Astrocyte (in vitro differentiated cells and primary cell): Measurements from ENCODE around the gene TLN1. TPM values are rescaled to one million over a fixed set of nuclear protein-coding genes. Genes with fewer than 3 reads are reported as not detected.

Experiments
- DNase-seq: peaks from one replicate; pipeline ENCODE4 v3.0.0-alpha.2; 2010; ENCODE audit warnings: low read depth
- FAIRE-seq: peaks from 2 replicates; lab custom pipeline; 2011; peaks lifted over from hg19 to GRCh38; lab: Jason Lieb, UNC
- H2AFZ ChIP-seq: 2 replicates; pipeline ENCODE4 v1.6.0; 2012; ENCODE audit warnings: low read depth, low read length, inconsistent platforms
- H3K27ac ChIP-seq: 2 replicates; pipeline ENCODE4 v1.5.1; 2011; ENCODE audit warnings: low read depth, low read length, inconsistent platforms
- H3K27me3 ChIP-seq: 2 replicates; pipeline ENCODE4 v1.6.0; 2011; ENCODE audit warnings: low read length, inconsistent platforms; ENCODE audit not compliant: insufficient read depth
- H3K36me3 ChIP-seq: 2 replicates; pipeline ENCODE4 v1.5.1; 2011; ENCODE audit warnings: low read length, inconsistent platforms; ENCODE audit not compliant: insufficient read depth
- H3K4me1 ChIP-seq: 2 replicates; pipeline ENCODE4 v1.5.1; 2011; ENCODE audit warnings: low read length, inconsistent platforms; ENCODE audit not compliant: insufficient read depth
- H3K4me2 ChIP-seq: 2 replicates; pipeline ENCODE4 v1.6.0; 2012; ENCODE audit warnings: low read length, inconsistent platforms
- H3K4me3 ChIP-seq: 2 replicates; pipeline ENCODE4 v1.5.1; 2011; ENCODE audit warnings: low read depth, mild to moderate bottlenecking, low read length, inconsistent platforms; ENCODE audit not compliant: insufficient read depth
- H3K79me2 ChIP-seq: 2 replicates; pipeline ENCODE4 v1.6.0; 2012; ENCODE audit warnings: mild to moderate bottlenecking, low read length, inconsistent platforms; ENCODE audit not compliant: insufficient read depth
- H3K9ac ChIP-seq: 2 replicates; pipeline ENCODE4 v1.6.0; 2012; ENCODE audit warnings: mild to moderate bottlenecking, low read length, inconsistent platforms
- H3K9me3 ChIP-seq: 2 replicates; pipeline ENCODE4 v1.5.1; 2012; ENCODE audit warnings: low read depth, mild to moderate bottlenecking, low read length, inconsistent platforms; ENCODE audit not compliant: insufficient read depth
- H4K20me1 ChIP-seq: 2 replicates; pipeline ENCODE4 v1.6.0; 2012; ENCODE audit warnings: low read length, inconsistent platforms; ENCODE audit not compliant: insufficient read depth
- H3K27ac Mint-ChIP-seq: one replicate; pipeline ENCODE4 v1.8.0; 2021; ENCODE audit warnings: mild to moderate bottlenecking, mixed read lengths; ENCODE audit not compliant: unreplicated experiment
- H3K27me3 Mint-ChIP-seq: one replicate; pipeline ENCODE4 v1.8.0; 2021; ENCODE audit warnings: low read depth, mixed read lengths; ENCODE audit not compliant: unreplicated experiment
- H3K36me3 Mint-ChIP-seq: one replicate; pipeline ENCODE4 v1.8.0; 2021; ENCODE audit warnings: low read depth, mixed read lengths; ENCODE audit not compliant: unreplicated experiment
- H3K4me1 Mint-ChIP-seq: one replicate; pipeline ENCODE4 v1.8.0; 2021; ENCODE audit warnings: low read depth, mixed read lengths; ENCODE audit not compliant: unreplicated experiment
- H3K4me3 Mint-ChIP-seq: one replicate; pipeline ENCODE4 v1.8.0; 2021; ENCODE audit warnings: mild to moderate bottlenecking, moderate library complexity, mixed read lengths; ENCODE audit not compliant: unreplicated experiment
- H3K9me3 Mint-ChIP-seq: one replicate; pipeline ENCODE4 v1.8.0; 2021; ENCODE audit warnings: mild to moderate bottlenecking, mixed read lengths; ENCODE audit not compliant: unreplicated experiment
- EZH2 ChIP-seq: IDR thresholded peaks from 2 replicates; pipeline ENCODE4 v1.6.1; 2012; ENCODE audit warnings: mild to moderate bottlenecking, low read length, inconsistent platforms; ENCODE audit not compliant: insufficient read depth
- total RNA-seq: library from RNA; stranded (reverse); gene quantifications from 2 replicates; pipeline ENCODE4 v1.2.1, GENCODE V29; 2021
- TF ChIP-seq, protein P1 (sequence below): IDR thresholded peaks from 2 replicates; pipeline ENCODE4 v1.5.1; 2011; ENCODE audit warnings: low read depth, mild to moderate bottlenecking, inconsistent platforms, low read length, moderate library complexity; ENCODE audit not compliant: insufficient read depth

Gene TLN1
- total RNA-seq, 1 donor from 2014 or later: 525 TPM

DNA sequence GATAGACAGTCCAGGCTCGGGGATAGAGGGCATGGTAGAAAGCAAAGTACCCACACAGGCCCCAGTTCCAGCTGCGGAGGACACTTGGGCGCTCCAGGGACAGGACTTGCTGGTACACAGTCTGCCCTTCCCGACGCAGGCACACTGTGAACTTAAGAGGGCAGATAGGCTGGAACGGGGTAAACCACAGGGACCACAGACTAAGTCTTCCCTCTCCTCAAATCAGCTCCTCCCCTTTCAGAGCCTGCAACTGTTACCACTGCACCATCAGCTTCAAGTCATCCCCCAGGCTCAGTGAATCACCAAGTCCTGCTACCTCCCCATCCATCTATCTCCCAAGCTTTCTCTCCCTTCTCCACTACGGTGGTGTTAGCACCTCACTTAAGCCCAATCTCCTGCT, 9.7 kb upstream of the TLN1 start:
- Histone ChIP-seq H3K27me3 (no peaks in the 10 kb centered on the region), H3K4me2 (no peak overlapping the region), H3K4me3 (no peak overlapping the region), H3K36me3 (peaks cover 59% of the 10 kb centered on the region), H3K4me1 (peaks cover 4% of the 10 kb centered on the region), H3K9ac (no peak overlapping the region), H4K20me1 (peaks cover 72% of the 10 kb centered on the region), H3K79me2 (peaks cover 44% of the 10 kb centered on the region), H3K9me3 (no peaks in the 10 kb centered on the region), H2AFZ (no peak overlapping the region), H3K27ac (no peak overlapping the region)
- DNase-seq (no peak), FAIRE-seq (no peak)
- H3K4me3 Mint-ChIP-seq: no peak overlapping the region
- H3K27me3 Mint-ChIP-seq: no peaks in the 10 kb centered on the region
- H3K36me3 Mint-ChIP-seq: peaks cover 51% of the 10 kb centered on the region
- no peak overlapping the region for H3K27ac Mint-ChIP-seq
- TF ChIP-seq, protein P1, sequence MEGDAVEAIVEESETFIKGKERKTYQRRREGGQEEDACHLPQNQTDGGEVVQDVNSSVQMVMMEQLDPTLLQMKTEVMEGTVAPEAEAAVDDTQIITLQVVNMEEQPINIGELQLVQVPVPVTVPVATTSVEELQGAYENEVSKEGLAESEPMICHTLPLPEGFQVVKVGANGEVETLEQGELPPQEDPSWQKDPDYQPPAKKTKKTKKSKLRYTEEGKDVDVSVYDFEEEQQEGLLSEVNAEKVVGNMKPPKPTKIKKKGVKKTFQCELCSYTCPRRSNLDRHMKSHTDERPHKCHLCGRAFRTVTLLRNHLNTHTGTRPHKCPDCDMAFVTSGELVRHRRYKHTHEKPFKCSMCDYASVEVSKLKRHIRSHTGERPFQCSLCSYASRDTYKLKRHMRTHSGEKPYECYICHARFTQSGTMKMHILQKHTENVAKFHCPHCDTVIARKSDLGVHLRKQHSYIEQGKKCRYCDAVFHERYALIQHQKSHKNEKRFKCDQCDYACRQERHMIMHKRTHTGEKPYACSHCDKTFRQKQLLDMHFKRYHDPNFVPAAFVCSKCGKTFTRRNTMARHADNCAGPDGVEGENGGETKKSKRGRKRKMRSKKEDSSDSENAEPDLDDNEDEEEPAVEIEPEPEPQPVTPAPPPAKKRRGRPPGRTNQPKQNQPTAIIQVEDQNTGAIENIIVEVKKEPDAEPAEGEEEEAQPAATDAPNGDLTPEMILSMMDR: no peak
- no peak for TF ChIP-seq EZH2
- peaks cover 18% of the 10 kb centered on the region for H3K4me1 Mint-ChIP-seq
- H3K9me3 Mint-ChIP-seq: no peaks in the 10 kb centered on the region

DNA sequence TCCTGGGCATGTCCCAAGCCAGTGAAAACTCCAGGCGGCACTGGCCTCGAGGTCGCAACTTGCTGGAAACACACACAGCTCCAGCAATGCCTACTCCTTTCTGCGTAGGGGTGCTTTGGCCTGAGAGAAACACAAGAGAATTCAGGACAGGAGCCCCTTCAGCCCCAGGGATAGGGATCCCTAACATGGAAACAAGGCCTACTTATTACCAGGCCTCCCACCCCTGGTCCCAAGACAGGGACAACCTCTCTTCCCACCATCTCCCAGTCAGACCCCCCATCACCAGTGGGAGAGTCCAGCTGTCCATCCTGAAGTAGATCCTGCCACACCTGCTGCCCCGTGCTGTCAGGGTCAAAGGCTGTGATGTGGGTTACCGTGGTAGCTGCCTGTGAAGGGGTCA, 8.2 kb upstream of the TLN1 start:
- Histone ChIP-seq H3K27me3 (no peaks in the 10 kb centered on the region), H3K4me1 (peaks cover 5% of the 10 kb centered on the region), H3K27ac (no peak overlapping the region), H2AFZ (no peak overlapping the region), H3K4me2 (no peak overlapping the region), H3K9me3 (no peaks in the 10 kb centered on the region), H3K79me2 (peaks cover 35% of the 10 kb centered on the region), H3K4me3 (no peak overlapping the region), H3K9ac (no peak overlapping the region), H3K36me3 (peaks cover 73% of the 10 kb centered on the region), H4K20me1 (peaks cover 76% of the 10 kb centered on the region)
- H3K4me3 Mint-ChIP-seq: no peak overlapping the region
- no peak for TF ChIP-seq EZH2
- TF ChIP-seq, protein P1: no peak
- no peak overlapping the region for H3K27ac Mint-ChIP-seq
- DNase-seq: no peak
- peaks cover 18% of the 10 kb centered on the region for H3K4me1 Mint-ChIP-seq
- H3K9me3 Mint-ChIP-seq: no peaks in the 10 kb centered on the region
- peaks cover 51% of the 10 kb centered on the region for H3K36me3 Mint-ChIP-seq
- no peak for FAIRE-seq
- H3K27me3 Mint-ChIP-seq: no peaks in the 10 kb centered on the region

DNA sequence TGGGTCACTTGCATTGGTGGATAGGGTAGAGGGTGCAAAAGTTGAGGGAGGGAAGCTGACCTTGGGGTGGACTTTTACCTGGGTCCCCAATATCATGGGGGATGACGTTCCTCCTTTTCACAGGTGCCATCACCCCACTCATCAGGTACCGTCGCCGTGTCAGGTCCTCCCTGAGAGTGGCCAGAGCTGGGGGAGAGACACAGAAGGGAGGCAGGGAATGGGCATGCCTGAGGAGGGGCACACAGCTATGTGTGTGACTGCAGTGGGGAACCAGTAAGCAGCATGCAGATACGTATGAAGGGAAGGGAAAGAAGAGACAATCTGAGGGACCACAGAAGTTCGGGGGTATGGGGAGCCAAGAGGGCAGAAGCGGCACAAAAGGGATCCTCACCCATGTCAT, 6.9 kb upstream of the TLN1 start:
- no peak for DNase-seq
- TF ChIP-seq, protein P1: no peak
- TF ChIP-seq EZH2: no peak
- H3K4me1 Mint-ChIP-seq: peaks cover 28% of the 10 kb centered on the region
- Histone ChIP-seq H3K4me2 (no peak overlapping the region), H3K4me1 (peaks cover 11% of the 10 kb centered on the region), H3K9ac (no peak overlapping the region), H4K20me1 (peaks cover 79% of the 10 kb centered on the region), H3K36me3 (peaks cover 69% of the 10 kb centered on the region), H2AFZ (no peak overlapping the region), H3K27ac (no peak overlapping the region), H3K9me3 (no peaks in the 10 kb centered on the region), H3K27me3 (no peaks in the 10 kb centered on the region), H3K4me3 (no peak overlapping the region), H3K79me2 (peaks cover 37% of the 10 kb centered on the region)
- H3K4me3 Mint-ChIP-seq: no peak overlapping the region
- no peak for FAIRE-seq
- peaks cover 43% of the 10 kb centered on the region for H3K36me3 Mint-ChIP-seq
- H3K9me3 Mint-ChIP-seq: no peaks in the 10 kb centered on the region
- peak overlapping the region; percentile 2 for H3K27ac Mint-ChIP-seq
- H3K27me3 Mint-ChIP-seq: no peaks in the 10 kb centered on the region
